ENCODE data around the gene DUSP9. TPM values are rescaled to one million over a fixed set of nuclear protein-coding genes. Genes with fewer than 3 reads are reported as not detected.

DUSP9 gene
- total RNA-seq, 1 experiment from 2014 or later: 2.4 TPM

DNA sequence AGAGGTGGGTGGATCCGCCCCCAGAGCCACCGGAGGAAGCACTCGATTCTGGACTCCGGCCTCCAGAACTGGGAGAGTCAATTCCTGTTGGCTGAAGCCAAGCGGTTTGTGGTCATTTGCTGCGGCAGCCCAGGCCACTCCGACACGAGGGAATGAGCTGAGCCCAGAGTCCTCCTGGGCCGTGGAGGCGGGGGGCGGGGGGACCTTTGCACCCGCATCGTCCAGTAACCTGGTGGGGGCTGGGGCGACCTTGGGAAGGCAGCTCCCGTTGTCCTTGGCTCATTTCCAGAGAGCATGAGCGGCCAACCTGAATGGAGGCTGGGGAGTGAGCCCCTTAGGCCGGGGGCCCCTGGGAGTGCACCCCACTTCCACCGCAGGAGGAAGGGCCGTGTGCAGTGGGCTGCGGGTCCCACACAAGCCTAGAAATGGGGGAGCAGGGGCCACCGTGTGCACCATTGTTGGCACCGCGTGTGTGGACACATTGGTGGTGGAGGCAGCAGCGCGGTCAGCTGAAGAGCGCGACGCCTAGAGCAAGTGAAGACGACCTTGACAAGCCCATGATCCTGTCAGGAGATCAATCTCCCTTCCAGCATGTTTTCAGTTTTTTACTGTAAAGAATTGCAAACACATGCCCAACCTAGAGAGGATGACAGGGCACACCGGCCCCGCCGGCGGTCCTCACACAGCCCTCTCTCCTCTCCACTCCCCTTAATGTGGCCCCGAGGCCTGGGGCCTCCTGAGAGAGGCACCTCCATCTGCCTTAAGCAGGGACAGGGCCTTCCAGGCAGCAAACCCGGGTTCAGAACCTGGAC lies 19.9 kb upstream of the DUSP9 start:
- no peak overlapping the region for H3T11ph ChIP-seq (ENCODE audit: low read length)
- no CpG with 5 or more reads among the region's 35 CpGs for WGBS (ENCODE audit: extremely low coverage, insufficient read length, low lambda C conversion rate)
- no peak overlapping the region for H4K5ac ChIP-seq (ENCODE audit: insufficient read length, low read depth, low read length)
- no peak overlapping the region for H2BK15ac ChIP-seq (ENCODE audit: low read depth, low read length)
- no peak overlapping the region for H2BK120ac ChIP-seq (ENCODE audit: low read depth, low read length, poor library complexity, severe bottlenecking)
- H2BK20ac ChIP-seq (ENCODE audit: low read depth, low read length, poor library complexity, severe bottlenecking): no peak overlapping the region
- H3K23me2 ChIP-seq (ENCODE audit: insufficient read length, low read depth, low read length, poor library complexity, severe bottlenecking): no peaks in the 10 kb centered on the region
- H3K4ac ChIP-seq (ENCODE audit: low read depth, low read length): no peak overlapping the region
- TF ChIP-seq, protein P1, sequence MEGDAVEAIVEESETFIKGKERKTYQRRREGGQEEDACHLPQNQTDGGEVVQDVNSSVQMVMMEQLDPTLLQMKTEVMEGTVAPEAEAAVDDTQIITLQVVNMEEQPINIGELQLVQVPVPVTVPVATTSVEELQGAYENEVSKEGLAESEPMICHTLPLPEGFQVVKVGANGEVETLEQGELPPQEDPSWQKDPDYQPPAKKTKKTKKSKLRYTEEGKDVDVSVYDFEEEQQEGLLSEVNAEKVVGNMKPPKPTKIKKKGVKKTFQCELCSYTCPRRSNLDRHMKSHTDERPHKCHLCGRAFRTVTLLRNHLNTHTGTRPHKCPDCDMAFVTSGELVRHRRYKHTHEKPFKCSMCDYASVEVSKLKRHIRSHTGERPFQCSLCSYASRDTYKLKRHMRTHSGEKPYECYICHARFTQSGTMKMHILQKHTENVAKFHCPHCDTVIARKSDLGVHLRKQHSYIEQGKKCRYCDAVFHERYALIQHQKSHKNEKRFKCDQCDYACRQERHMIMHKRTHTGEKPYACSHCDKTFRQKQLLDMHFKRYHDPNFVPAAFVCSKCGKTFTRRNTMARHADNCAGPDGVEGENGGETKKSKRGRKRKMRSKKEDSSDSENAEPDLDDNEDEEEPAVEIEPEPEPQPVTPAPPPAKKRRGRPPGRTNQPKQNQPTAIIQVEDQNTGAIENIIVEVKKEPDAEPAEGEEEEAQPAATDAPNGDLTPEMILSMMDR (conservative IDR thresholded peaks at IDR 0.05): no peak
- peaks cover 22% of the 10 kb centered on the region for H3K9me3 ChIP-seq (ENCODE audit: control insufficient read depth, low read depth, low read length)
- H3K4me2 ChIP-seq (ENCODE audit: insufficient read depth, insufficient read length, low read length): no peak overlapping the region
- H3K18ac ChIP-seq (ENCODE audit: insufficient read length, low read depth, low read length): no peak overlapping the region
- Mint-ChIP-seq H3K9me3 (peaks cover 68 to 76% of the 10 kb centered on the region in 2 experiments), H3K4me3 (no peak overlapping the region), H3K4me1 (no peaks in the 10 kb centered on the region), H3K36me3 (ENCODE audit: insufficient read depth in 1 of 3, low read depth in 3 of 3) (peaks cover 0 to 5% (median 2%) of the 10 kb centered on the region in 3 experiments; a peak in 2 of 7 replicates), H3K27ac (no peak overlapping the region), H3K27me3 (ENCODE audit: low read depth) (peaks cover 31% of the 10 kb centered on the region)
- H4K91ac ChIP-seq (ENCODE audit: insufficient read length, low read depth, low read length): no peak overlapping the region
- no peak overlapping the region for H4K8ac ChIP-seq (replicated peaks; ENCODE audit: insufficient read length, low read depth, low read length)
- H3K27me3 ChIP-seq (ENCODE audit: insufficient read depth, low read length): no peaks in the 10 kb centered on the region
- no peak overlapping the region for H3K14ac ChIP-seq (ENCODE audit: insufficient read depth, low read length)
- H3K79me2 ChIP-seq (ENCODE audit: insufficient read depth, low read length): no peaks in the 10 kb centered on the region
- H2AK5ac ChIP-seq (ENCODE audit: insufficient read length, low read length): no peak overlapping the region
- no peak overlapping the region for H3K9ac ChIP-seq (ENCODE audit: extremely low read depth, insufficient read length, low read length)
- H3K27ac ChIP-seq (ENCODE audit: insufficient read length, low read depth, low read length): no peak overlapping the region
- no peaks in the 10 kb centered on the region for H4K20me1 ChIP-seq (ENCODE audit: control insufficient read depth, insufficient read depth, insufficient read length)
- no peaks in the 10 kb centered on the region for H3K79me1 ChIP-seq (ENCODE audit: insufficient read depth, low read depth, low read length, poor library complexity, severe bottlenecking)
- H3K56ac ChIP-seq (ENCODE audit: insufficient read length, low read depth, low read length): no peak overlapping the region
- no peaks in the 10 kb centered on the region for H3K4me1 ChIP-seq (ENCODE audit: insufficient read depth, low read length)
- no peak overlapping the region for H2BK5ac ChIP-seq (ENCODE audit: insufficient read length, low read length)
- H2BK12ac ChIP-seq (ENCODE audit: insufficient read length, low read depth, low read length): no peak overlapping the region
- H3K23ac ChIP-seq (ENCODE audit: insufficient read length, low read depth, low read length): no peak overlapping the region
- H2AFZ ChIP-seq (ENCODE audit: low read length): no peak overlapping the region
- no peak for DNase-seq
